ENCODE results near the gene MOGAT2. TPM values are rescaled to one million over a fixed set of nuclear protein-coding genes. Genes with fewer than 3 reads are reported as not detected.
A peak's percentile ranks its signal among the peaks of the same experiment; 100 is the strongest.
"Not testable (repeated sequence)": the region's sequence is repeated elsewhere in the genome, so short reads cannot be mapped to it uniquely, and the experiment has no call there.

Gene MOGAT2
- total RNA-seq, 1 experiment from 2014 or later, result 0.39 TPM

- no TSS peak for BruUV-seq (replicated peaks)
- Mint-ChIP-seq H3K27ac (ENCODE audit: unreplicated experiment) (no peak overlapping the region), H3K27me3 (ENCODE audit: insufficient read depth, unreplicated experiment) (no peaks in the 10 kb centered on the region), H3K36me3 (ENCODE audit: insufficient read depth, unreplicated experiment) (peaks cover 6% of the 10 kb centered on the region), H3K9me3 (ENCODE audit: unreplicated experiment) (no peaks in the 10 kb centered on the region), H3K4me3 (ENCODE audit: unreplicated experiment) (no peak overlapping the region), H3K4me1 (ENCODE audit: low read depth, unreplicated experiment) (peaks cover 24% of the 10 kb centered on the region)
- intact Hi-C loops (cut with micrococcal nuclease; ENCODE audit: unreplicated experiment), result no loop called here
- DNase-seq, result peak in 1 of 2 experiments; percentile 62
- H3K27me3 ChIP-seq (replicated peaks; ENCODE audit: control insufficient read depth, insufficient read depth, low read length), result no peaks in the 10 kb centered on the region
- no peak for TF ChIP-seq CTCF (IDR thresholded peaks at IDR 0.05; ENCODE audit: insufficient read depth in 1 of 2, low read depth in 1 of 2, low read length in 1 of 2, severe bottlenecking in 1 of 2, unreplicated experiment in 1 of 2)
- no peaks in the 10 kb centered on the region for H3K36me3 ChIP-seq (ENCODE audit: control insufficient read depth, insufficient read depth, low read length)
- H3K4me1 ChIP-seq, result peaks cover 28% of the 10 kb centered on the region
- POLR2A ChIA-PET, result no interaction called here
- no peak overlapping the region for H3K4me3 ChIP-seq (ENCODE audit: low read depth, low read length)
- CTCF ChIA-PET, result no interaction called here
- no peaks in the 10 kb centered on the region; the same call in none of the 2 replicates for H3K9me3 ChIP-seq
These were observed 26.3 kb downstream of the MOGAT2 start for GRCh38 chr11:75743711-75744563.

- H3K9me3 ChIP-seq, result no peaks in the 10 kb centered on the region; the same call in 1 of the 2 replicates
- peaks cover 28% of the 10 kb centered on the region for H3K4me1 ChIP-seq
- POLR2A ChIA-PET, result no interaction called here
- DNase-seq, result no peak
- H3K27ac Mint-ChIP-seq (ENCODE audit: unreplicated experiment), result no peak overlapping the region
- H3K36me3 Mint-ChIP-seq (ENCODE audit: insufficient read depth, unreplicated experiment), result peaks cover 6% of the 10 kb centered on the region
- no peak overlapping the region for H3K4me3 ChIP-seq (ENCODE audit: low read depth, low read length)
- no peaks in the 10 kb centered on the region for H3K27me3 Mint-ChIP-seq (ENCODE audit: insufficient read depth, unreplicated experiment)
- CTCF ChIA-PET, result no interaction called here
- H3K36me3 ChIP-seq (ENCODE audit: control insufficient read depth, insufficient read depth, low read length), result no peaks in the 10 kb centered on the region
- no peak overlapping the region for H3K4me3 Mint-ChIP-seq (ENCODE audit: unreplicated experiment)
- H3K4me1 Mint-ChIP-seq (ENCODE audit: low read depth, unreplicated experiment), result peaks cover 24% of the 10 kb centered on the region
- H3K27me3 ChIP-seq (replicated peaks; ENCODE audit: control insufficient read depth, insufficient read depth, low read length), result no peaks in the 10 kb centered on the region
- no TSS peak for BruUV-seq (replicated peaks)
- no peak for TF ChIP-seq CTCF (IDR thresholded peaks at IDR 0.05; ENCODE audit: insufficient read depth in 1 of 2, low read depth in 1 of 2, low read length in 1 of 2, severe bottlenecking in 1 of 2, unreplicated experiment in 1 of 2)
- H3K9me3 Mint-ChIP-seq (ENCODE audit: unreplicated experiment), result no peaks in the 10 kb centered on the region
- intact Hi-C loops (cut with micrococcal nuclease; ENCODE audit: unreplicated experiment), result no loop called here
These were observed 28.2 kb downstream of the MOGAT2 start for GRCh38 chr11:75745807-75746206.

- H3K36me3 ChIP-seq (ENCODE audit: control insufficient read depth, insufficient read depth, low read length); H3K27me3 ChIP-seq (replicated peaks; ENCODE audit: control insufficient read depth, insufficient read depth, low read length); H3K36me3 Mint-ChIP-seq (ENCODE audit: insufficient read depth, unreplicated experiment); H3K9me3 Mint-ChIP-seq (ENCODE audit: unreplicated experiment); POLR2A ChIA-PET; H3K27me3 Mint-ChIP-seq (ENCODE audit: insufficient read depth, unreplicated experiment); H3K9me3 ChIP-seq; BruUV-seq (replicated peaks): not testable (repeated sequence)
- DNase-seq, result peak; percentile 32
- peak overlapping the region; percentile 15; the same call in 1 of the 2 replicates for H3K4me3 ChIP-seq (ENCODE audit: low read depth, low read length)
- Mint-ChIP-seq H3K4me3 (ENCODE audit: unreplicated experiment) (peak overlapping the region; percentile 71), H3K27ac (ENCODE audit: unreplicated experiment) (peak overlapping the region; percentile 59), H3K4me1 (ENCODE audit: low read depth, unreplicated experiment) (peaks cover 16% of the 10 kb centered on the region)
- CTCF ChIA-PET, result interaction anchor here (0.5 kb wide), 1 partner anchor 30 kb away, joined by 4 read pairs; no protein-coding TSS in a partner anchor
- peaks cover 14% of the 10 kb centered on the region for H3K4me1 ChIP-seq
- intact Hi-C loops (cut with micrococcal nuclease; ENCODE audit: unreplicated experiment), result loop anchor here (2.0 kb wide), 1 partner anchor 14 kb away; no protein-coding TSS in a partner anchor
These were observed 31.2 kb downstream of the MOGAT2 start for GRCh38 chr11:75748729-75749273.

GRCh38 chr11:75754933-75755332 lies 37.3 kb downstream of the MOGAT2 start:
- H3K4me3 Mint-ChIP-seq (ENCODE audit: unreplicated experiment); H3K4me3 ChIP-seq (ENCODE audit: low read depth, low read length); H3K36me3 Mint-ChIP-seq (ENCODE audit: insufficient read depth, unreplicated experiment); H3K27ac Mint-ChIP-seq (ENCODE audit: unreplicated experiment); DNase-seq; H3K36me3 ChIP-seq (ENCODE audit: control insufficient read depth, insufficient read depth, low read length); BruUV-seq (replicated peaks); H3K27me3 Mint-ChIP-seq (ENCODE audit: insufficient read depth, unreplicated experiment); intact Hi-C loops (cut with micrococcal nuclease; ENCODE audit: unreplicated experiment); CTCF ChIA-PET; POLR2A ChIA-PET; H3K9me3 Mint-ChIP-seq (ENCODE audit: unreplicated experiment); H3K27me3 ChIP-seq (replicated peaks; ENCODE audit: control insufficient read depth, insufficient read depth, low read length): not testable (repeated sequence)
- H3K4me1 ChIP-seq, result peaks cover 12% of the 10 kb centered on the region; the same call in 1 of the 2 replicates
- H3K9me3 ChIP-seq, result peaks cover 13% of the 10 kb centered on the region
- H3K4me1 Mint-ChIP-seq (ENCODE audit: low read depth, unreplicated experiment), result peaks cover 13% of the 10 kb centered on the region
